ENCODE measurements around the gene IFI44.

IFI44 gene

GRCh38 chr1:78652019-78652560 is 2.5 kb downstream of the IFI44 start:
- no peak for DNase-seq

DNA sequence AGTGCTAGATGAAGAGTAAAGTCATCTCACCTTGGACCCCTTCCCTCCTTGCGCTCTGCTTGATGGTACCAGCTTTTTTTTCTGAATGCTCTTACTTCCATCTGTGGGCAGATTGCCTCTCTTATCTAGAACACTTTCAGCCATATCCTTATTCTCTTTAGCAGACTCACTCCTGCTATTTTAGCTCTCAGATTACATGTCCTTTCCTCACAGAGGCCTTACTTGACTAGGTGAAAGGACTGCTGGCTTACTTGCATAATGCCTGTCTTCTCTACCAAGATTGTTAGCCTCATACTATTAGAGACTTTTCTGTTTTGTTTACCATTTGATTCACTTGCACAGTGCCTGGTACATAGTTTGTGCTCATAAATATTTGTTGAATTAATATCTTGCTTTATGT is 9.3 kb downstream of the IFI44 start:
- DNase-seq = no peak

GRCh38 chr1:78663923-78664322 is 14.3 kb downstream of the IFI44 start:
- DNase-seq = no peak

DNA sequence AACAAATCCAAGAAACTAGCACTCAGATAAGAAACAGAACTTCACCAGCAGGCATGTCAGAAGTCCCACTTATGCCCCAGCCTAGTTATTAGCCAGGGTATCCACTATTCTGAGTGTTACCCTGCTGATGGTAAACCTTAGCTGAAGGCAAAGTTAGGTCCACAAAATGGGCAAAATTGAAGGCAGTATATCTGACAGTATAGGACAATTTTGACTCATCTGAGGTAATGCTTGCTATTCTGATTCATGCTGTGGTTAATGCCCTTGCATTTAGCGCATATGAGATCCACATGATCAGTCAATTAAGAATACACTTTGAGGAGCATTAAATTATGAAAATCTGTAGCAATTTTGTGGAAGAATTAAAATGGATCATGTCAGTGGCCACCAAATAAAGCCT is 15.1 kb downstream of the IFI44 start:
- no peak for DNase-seq

GRCh38 chr1:78665809-78666208 is 16.2 kb downstream of the IFI44 start:
- DNase-seq = no peak

DNA sequence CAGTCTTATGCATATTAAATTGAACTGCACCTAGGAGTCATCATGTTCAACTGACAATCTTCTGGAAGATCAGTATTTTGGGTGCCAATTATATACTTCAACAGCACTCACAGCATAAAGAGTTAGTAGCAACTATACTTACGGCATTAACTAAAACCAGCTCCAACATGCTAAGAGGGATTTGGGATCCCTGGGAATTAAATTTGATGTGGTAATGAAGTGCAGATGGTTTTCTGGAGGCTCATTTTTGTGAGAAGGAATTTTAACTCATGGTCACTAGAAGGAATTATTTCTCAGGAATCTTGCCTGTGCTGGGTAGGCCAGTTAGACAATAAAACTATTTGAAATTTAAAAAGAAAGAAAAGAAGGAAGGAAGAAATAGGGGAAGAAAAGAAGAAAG is 18.3 kb downstream of the IFI44 start:
- no peak for DNase-seq

GRCh38 chr1:78668427-78668826 is 18.8 kb downstream of the IFI44 start:
- no peak for DNase-seq

- no peak for DNase-seq
Observed at GRCh38 chr1:78672428-78672827, 22.8 kb downstream of the IFI44 start.

DNA sequence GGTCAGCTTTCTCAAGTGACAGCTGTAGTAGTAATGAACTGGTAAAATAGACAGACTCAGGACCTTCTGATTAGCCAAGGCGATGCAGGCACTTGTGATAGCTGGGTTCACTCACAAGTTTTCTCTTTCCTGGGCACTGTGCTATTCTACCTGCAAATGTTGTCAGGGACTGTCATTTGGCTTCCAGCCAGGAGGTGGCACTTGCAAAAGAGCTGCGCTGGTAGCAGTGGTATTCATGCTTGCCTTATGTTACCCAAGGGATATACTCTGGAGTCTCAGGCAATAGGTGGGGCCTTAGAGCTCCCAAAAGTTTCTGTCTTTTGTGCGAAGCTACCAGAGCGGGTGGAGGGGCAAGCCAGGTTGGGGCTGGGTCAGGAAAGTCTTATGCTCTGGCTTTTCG is 23.5 kb downstream of the IFI44 start:
- no peak for DNase-seq

GRCh38 chr1:78676347-78676982 is 26.8 kb downstream of the IFI44 start:
- peak; percentile 34 for DNase-seq

GRCh38 chr1:78676993-78677392 is 27.4 kb downstream of the IFI44 start:
- no peak for DNase-seq

GRCh38 chr1:78677788-78678187 is 28.2 kb downstream of the IFI44 start:
- DNase-seq = no peak

DNA sequence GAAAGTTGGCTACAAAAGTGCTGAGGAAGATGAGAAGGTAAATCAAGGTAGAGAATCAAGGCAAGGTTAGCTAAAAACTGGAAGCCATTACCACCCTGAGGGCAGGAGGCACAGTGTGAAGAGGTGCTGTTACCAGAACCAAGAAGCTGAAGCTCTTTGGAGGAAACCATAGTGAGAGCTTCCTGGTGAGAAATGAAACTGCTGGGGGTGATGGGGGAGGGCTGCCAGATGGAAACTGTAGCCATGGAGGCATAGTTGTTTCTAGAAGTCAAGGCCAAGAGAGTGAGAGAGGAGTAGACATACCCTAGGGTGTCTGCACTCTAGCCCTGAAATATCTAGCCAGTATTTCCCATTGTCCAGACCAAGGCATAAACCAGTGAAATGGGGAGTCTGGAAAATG is 28.7 kb downstream of the IFI44 start:
- no peak for DNase-seq

DNA sequence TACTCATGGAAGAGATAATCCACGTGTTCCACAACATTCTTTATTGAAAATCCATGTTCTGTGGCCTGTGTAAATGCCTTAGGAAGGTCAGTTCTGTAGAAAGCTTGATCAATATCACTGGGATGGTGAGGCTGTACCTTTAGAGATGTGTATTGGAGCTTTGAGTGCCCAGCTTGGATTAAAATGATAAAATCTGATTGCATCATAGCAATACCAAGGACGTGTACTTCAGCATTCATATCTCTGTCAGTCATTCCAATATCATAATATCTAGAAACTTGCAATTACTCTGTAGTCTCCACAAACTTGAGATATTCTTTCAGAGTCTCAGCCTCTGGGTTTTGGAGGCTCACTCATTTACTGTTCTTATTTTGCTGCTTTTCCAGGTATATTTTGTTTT is 31.6 kb downstream of the IFI44 start:
- no peak for DNase-seq

- DNase-seq = no peak
Observed at GRCh38 chr1:78682496-78682895, 32.9 kb downstream of the IFI44 start.

- DNase-seq = no peak
Observed at GRCh38 chr1:78683079-78683478, 33.4 kb downstream of the IFI44 start.

GRCh38 chr1:78687315-78687714 is 37.7 kb downstream of the IFI44 start:
- DNase-seq = no peak

- DNase-seq = no peak
Observed at GRCh38 chr1:78687914-78688313, 38.3 kb downstream of the IFI44 start.

DNA sequence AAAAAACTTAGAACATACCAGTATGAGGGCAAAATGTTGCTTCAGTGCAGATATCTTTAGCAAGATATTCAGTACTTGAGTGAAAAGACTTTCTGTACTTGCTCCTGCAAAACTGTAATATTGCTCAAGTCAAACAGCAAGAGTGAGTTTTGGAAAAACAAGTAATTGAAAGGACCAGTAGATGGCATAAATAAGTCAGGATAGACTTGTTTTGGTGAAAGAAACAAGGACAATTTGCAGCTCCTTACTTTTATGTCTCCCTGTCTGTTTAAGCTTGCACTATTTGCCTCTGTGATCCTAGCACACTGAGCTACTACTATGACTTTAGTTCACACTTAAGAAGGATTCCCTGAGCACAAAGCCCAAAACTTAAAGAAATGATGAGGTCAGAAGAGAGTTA is 39.1 kb downstream of the IFI44 start:
- DNase-seq = no peak

DNA sequence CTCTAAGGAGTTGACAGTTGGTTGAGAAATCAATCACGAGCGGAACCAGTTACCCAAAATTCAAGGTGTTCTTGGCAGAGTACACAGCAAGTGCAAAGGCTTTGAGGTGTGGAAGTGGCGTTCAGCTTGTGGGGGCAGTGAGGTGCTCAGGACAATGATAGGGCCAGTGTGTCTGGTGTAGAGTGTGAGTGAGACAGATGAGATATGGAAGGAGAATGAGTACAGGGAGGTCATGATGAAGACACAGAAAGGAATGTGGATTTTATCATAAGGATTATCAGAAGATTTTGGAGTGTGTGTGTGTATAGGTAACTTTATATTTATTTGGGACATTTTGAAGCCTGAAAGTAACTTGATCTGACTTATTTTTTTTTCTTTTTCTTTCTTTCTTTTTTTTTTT is 40.9 kb downstream of the IFI44 start:
- DNase-seq = no peak

- DNase-seq = no peak
Observed at GRCh38 chr1:78691995-78692747, 42.5 kb downstream of the IFI44 start.

DNA sequence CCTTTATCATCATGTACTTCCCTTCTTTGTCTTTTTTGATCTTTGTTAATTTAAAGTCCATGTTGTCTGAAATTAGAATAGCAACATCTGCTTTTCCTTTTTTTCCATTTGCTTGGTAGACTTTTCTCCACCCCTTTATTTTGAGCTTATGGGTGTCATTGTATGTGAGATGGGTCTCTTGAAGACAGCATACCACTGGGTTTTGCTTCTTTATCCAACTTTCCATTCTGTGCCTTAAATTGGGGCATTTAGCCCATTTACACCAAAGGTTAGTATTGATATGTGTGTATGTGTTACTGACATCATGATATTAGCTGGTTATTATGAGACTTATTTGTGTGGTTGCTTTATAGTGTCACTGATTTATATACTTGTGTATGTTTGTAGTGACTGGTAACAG is 50.2 kb downstream of the IFI44 start:
- no peak for DNase-seq

- no peak for DNase-seq
Observed at GRCh38 chr1:78702426-78702825, 52.8 kb downstream of the IFI44 start.

- no peak for DNase-seq
Observed at GRCh38 chr1:78703806-78704205, 54.2 kb downstream of the IFI44 start.
